GM12878 (cell line): ENCODE data around the gene CTRB2.

Experiments
- ATF3 ChIP-seq: IDR thresholded peaks from 2 replicates; pipeline ENCODE4 v1.6.1; 2011; ENCODE audit warnings: low read depth, mild to moderate bottlenecking, low read length, moderate library complexity, borderline replicate concordance; ENCODE audit errors: extremely low read depth
- HDAC2 ChIP-seq: fragments of 200-600 bp; sonication (generic); IDR thresholded peaks from 2 replicates; pipeline ENCODE4 v1.6.1; 2017
- NRF1 ChIP-seq: conservative IDR thresholded peaks from 2 replicates; pipeline ENCODE4 v1.6.1; 2011; ENCODE audit warnings: mild to moderate bottlenecking, low read depth, low read length, improper control_type of control experiment
- POLR2AphosphoS5 ChIP-seq: IDR thresholded peaks from 2 replicates; pipeline ENCODE4 v1.6.1; 2011; ENCODE audit warnings: mild to moderate bottlenecking, low read length, inconsistent platforms
- RFX5 ChIP-seq: IDR thresholded peaks from 2 replicates; pipeline ENCODE4 v1.6.1; 2011; ENCODE audit warnings: low read depth, low read length, improper control_type of control experiment

DNA sequence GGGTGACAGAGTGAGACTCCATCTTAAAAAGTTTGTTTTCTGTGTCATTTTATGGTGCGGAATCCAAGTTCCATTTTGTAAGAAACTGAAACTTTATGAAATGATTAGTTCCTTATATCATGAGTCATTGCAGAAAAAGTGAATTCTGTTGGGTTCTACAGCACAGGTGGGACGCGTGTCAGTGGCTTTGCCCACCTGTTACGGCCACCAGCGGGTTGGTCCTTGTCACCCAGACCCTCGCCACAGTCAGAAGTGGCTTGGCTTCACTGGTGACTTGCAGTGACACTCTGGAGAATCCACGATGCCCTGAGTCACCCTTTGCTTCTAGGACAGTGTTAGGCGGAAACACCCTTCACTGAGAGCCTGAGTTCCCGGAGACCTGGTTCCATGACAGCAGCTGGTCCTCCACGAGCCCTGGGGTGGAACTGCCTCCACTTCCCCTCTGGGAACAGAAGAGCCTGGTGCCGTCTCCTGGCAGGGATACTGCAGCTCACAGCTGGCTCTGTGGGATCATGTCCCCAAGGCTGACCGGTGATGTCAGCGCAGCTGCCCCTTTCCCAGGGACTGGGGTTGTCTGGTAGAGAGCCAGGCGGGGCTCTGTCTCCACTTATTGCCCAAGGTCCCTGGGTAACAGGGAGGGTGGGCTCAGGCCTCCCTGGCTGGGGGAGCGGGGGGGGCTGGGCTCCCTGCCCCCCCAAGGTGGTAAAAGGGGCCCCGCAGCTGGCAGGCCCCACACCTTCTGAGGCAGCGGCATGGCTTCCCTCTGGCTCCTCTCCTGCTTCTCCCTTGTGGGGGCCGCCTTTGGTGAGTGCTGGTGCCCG is 11.5 kb upstream of the CTRB2 start, which contains the start of gene CTRB1:
- no peak for TF ChIP-seq RFX5
- no peak for TF ChIP-seq NRF1
- TF ChIP-seq HDAC2 = no peak
- no peak for TF ChIP-seq POLR2AphosphoS5
- no peak for TF ChIP-seq ATF3
